Prostate gland (tissue), 2 donors: Measurements from ENCODE around the gene KCNH2. TPM values are rescaled to one million over a fixed set of nuclear protein-coding genes. Genes with fewer than 3 reads are reported as not detected.
A peak's percentile ranks its signal among the peaks of the same experiment; 100 is the strongest.

Experiments
- DNase-seq: peaks from one replicate; pipeline ENCODE4 v3.0.0-alpha.2; 2019; ENCODE audit warnings: low spot score
- H3K27ac ChIP-seq, 2 donors: fragments of 200-600 bp; sonication (generic); 2 replicates each; pipeline ENCODE4 v1.5.1; 2017 to 2019
- H3K27me3 ChIP-seq: fragments of 200-600 bp; sonication (generic); replicated peaks from 2 replicates; pipeline ENCODE4 v1.5.1; 2019; ENCODE audit not compliant: insufficient read depth
- H3K36me3 ChIP-seq, 2 donors: fragments of 200-600 bp; sonication (generic); 1 replicate in 1 of 2; 2 replicates in 1 of 2; pipeline versions ENCODE4 v1.5.1 to v1.8.1; 2017 to 2019
- H3K4me1 ChIP-seq: fragments of 200-600 bp; sonication (generic); replicated peaks from 2 replicates; pipeline ENCODE4 v1.5.1; 2019
- H3K4me3 ChIP-seq, 2 donors: fragments of 200-600 bp; sonication (generic); 2 replicates each; pipeline ENCODE4 v1.5.1; 2017 to 2019
- H3K9me3 ChIP-seq: fragments of 200-600 bp; sonication (generic); 2 replicates; pipeline ENCODE4 v1.5.1; 2017
- POLR2A ChIP-seq: fragments of 450-650 bp; IDR thresholded peaks from one replicate; pipeline ENCODE4 v1.6.1; 2016; ENCODE audit warnings: antibody characterized with exemption, mild to moderate bottlenecking
- POLR2AphosphoS5 ChIP-seq: sonication (generic); formaldehyde crosslinking; IDR thresholded peaks from one replicate; pipeline ENCODE4 v1.6.1; 2017; ENCODE audit warnings: antibody characterized with exemption
- WGBS: methylation state at CpG from one replicate; pipeline ENCODE4 v1.1.5; 2018; 5-methylcytosine and 5-hydroxymethylcytosine counted together
- intact Hi-C: fragments of 100-400 bp; cut with DNase I; formaldehyde crosslinking; loops from one replicate; pipeline ENCODE4 v1.14.2; 2022
- total RNA-seq, 2 donors: library from RNA; depleted of rRNA; stranded (reverse); fragments of >200 nt; gene quantifications; one replicate each; pipeline ENCODE4 v1.1.0, GENCODE V29; 2016
- TF ChIP-seq, protein P1 (sequence below), 4 experiments: fragments of 200-600 bp in 2 of 4; fragments of 450-650 bp in 2 of 4; sonication (generic) in 2 of 4; IDR thresholded peaks; 1 replicate in 3 of 4; 2 replicates in 1 of 4; pipeline ENCODE4 v1.5.1; 2016 to 2019; ENCODE audit warnings: antibody characterized with exemption in 4 of 4, mild to moderate bottlenecking in 2 of 4, moderate library complexity in 2 of 4

KCNH2 gene
- total RNA-seq, 2 donors from 2014 or later, result 10.1 to 184 TPM

DNA sequence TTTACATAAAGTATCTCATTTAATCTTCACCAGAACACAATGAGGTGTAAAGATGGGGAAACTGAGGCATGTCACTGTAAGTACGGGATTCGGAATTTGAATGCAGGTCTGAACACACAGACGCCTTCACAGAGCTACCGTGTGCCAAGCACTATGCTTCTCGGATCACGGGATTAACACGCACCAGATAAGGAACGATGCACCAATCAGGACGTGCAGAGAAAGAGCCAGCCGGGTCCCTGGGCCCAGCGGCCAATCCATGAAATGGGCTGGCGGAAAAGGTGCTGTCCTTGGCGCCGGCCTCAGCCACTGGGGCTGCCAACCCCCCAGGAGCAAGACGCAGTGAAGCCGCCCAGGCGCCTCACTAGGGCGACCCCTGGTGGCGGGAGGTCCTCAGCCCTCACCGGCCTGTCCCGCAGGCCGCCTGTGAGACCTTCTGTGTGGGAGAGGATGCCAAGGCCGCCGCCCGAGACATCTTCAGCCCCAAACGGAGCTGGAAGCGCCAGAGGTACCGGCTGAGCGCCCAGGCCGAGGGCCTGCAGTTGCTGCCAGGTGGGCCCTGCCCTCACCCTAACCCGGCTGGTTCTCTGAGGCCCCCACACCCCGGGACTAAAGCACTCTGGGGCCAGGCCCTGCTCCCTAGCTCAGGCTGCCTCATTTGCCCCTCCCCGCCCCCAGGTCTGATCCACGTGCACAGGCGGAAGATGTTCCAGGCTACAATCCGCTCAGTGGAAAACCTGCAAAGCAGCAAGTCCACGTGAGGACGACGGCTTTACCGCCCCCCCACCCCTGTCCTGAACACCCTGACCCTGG is 30.6 kb upstream of the KCNH2 start:
- peaks cover 6% of the 10 kb centered on the region for H3K27me3 ChIP-seq
- DNase-seq, result no peak
- H3K4me1 ChIP-seq, result no peaks in the 10 kb centered on the region
- no peaks in the 10 kb centered on the region for H3K36me3 ChIP-seq
- 56% methylated on average over 40 of the region's 40 CpGs for WGBS
- H3K27ac ChIP-seq, result no peak overlapping the region
- intact Hi-C loops, result no loop called here
- H3K9me3 ChIP-seq, result no peaks in the 10 kb centered on the region
- TF ChIP-seq, protein P1, sequence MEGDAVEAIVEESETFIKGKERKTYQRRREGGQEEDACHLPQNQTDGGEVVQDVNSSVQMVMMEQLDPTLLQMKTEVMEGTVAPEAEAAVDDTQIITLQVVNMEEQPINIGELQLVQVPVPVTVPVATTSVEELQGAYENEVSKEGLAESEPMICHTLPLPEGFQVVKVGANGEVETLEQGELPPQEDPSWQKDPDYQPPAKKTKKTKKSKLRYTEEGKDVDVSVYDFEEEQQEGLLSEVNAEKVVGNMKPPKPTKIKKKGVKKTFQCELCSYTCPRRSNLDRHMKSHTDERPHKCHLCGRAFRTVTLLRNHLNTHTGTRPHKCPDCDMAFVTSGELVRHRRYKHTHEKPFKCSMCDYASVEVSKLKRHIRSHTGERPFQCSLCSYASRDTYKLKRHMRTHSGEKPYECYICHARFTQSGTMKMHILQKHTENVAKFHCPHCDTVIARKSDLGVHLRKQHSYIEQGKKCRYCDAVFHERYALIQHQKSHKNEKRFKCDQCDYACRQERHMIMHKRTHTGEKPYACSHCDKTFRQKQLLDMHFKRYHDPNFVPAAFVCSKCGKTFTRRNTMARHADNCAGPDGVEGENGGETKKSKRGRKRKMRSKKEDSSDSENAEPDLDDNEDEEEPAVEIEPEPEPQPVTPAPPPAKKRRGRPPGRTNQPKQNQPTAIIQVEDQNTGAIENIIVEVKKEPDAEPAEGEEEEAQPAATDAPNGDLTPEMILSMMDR (IDR thresholded peaks at IDR 0.05), result peak in 3 of 4 experiments; percentile 32 to 47 (median 42)
- TF ChIP-seq POLR2A (no peak), POLR2AphosphoS5 (no peak)
- no peak overlapping the region for H3K4me3 ChIP-seq

DNA sequence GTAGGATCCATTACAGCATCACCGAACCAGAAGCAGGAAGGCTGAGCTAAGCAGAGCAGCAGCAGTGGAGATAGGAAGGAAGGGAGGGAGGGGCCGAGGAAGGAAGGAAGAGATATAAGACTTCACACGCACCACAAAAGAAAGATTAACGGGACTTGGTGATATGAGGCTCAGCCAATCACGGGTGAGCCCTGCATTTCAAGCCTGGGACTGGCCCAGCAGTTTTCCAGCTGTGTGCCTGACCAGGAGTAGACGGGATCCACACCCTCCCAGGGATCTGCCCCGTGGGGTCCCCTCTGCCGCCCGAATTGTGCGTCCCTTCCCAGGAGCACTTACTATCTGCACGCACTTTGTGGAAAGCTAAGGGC is 30.0 kb upstream of the KCNH2 start:
- H3K27ac ChIP-seq, result no peak overlapping the region
- 57% methylated on average over 11 of the region's 11 CpGs for WGBS
- no peak overlapping the region for H3K4me3 ChIP-seq
- no peaks in the 10 kb centered on the region for H3K9me3 ChIP-seq
- intact Hi-C loops, result no loop called here
- H3K27me3 ChIP-seq, result peaks cover 6% of the 10 kb centered on the region
- TF ChIP-seq, protein P1 (IDR thresholded peaks at IDR 0.05), result no peak
- TF ChIP-seq POLR2A (no peak), POLR2AphosphoS5 (no peak)
- DNase-seq, result no peak
- no peaks in the 10 kb centered on the region for H3K36me3 ChIP-seq
- H3K4me1 ChIP-seq, result no peaks in the 10 kb centered on the region

DNA sequence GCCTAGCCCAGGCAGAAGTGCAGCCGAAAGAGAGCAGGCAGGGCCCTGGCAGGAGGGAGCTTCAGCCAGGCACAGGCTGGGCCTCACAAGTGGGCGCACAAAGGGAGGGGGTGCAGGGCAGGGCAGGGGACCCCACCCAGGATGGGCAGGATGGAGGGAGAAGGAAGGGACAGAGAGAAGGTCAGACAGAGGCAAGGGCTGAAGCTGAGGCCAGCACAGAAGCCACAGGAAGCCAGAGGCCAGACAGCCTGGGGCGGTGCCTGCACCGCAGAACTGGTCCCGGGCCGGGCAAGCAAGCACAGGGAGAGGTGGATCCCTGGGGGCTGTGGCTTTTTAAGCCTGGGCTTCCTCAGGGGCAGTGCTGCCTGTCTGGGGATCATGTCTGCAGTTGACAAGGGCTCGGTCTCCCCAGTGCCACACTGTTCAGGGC is 29.4 kb upstream of the KCNH2 start:
- intact Hi-C loops, result no loop called here
- Histone ChIP-seq H3K4me3 (no peak overlapping the region), H3K9me3 (no peaks in the 10 kb centered on the region), H3K27ac (no peak overlapping the region), H3K27me3 (peaks cover 6% of the 10 kb centered on the region), H3K36me3 (no peaks in the 10 kb centered on the region), H3K4me1 (no peaks in the 10 kb centered on the region)
- TF ChIP-seq, protein P1 (IDR thresholded peaks at IDR 0.05), result no peak
- TF ChIP-seq POLR2AphosphoS5 (no peak), POLR2A (no peak)
- WGBS, result 92% methylated on average over 7 of the region's 7 CpGs
- no peak for DNase-seq

DNA sequence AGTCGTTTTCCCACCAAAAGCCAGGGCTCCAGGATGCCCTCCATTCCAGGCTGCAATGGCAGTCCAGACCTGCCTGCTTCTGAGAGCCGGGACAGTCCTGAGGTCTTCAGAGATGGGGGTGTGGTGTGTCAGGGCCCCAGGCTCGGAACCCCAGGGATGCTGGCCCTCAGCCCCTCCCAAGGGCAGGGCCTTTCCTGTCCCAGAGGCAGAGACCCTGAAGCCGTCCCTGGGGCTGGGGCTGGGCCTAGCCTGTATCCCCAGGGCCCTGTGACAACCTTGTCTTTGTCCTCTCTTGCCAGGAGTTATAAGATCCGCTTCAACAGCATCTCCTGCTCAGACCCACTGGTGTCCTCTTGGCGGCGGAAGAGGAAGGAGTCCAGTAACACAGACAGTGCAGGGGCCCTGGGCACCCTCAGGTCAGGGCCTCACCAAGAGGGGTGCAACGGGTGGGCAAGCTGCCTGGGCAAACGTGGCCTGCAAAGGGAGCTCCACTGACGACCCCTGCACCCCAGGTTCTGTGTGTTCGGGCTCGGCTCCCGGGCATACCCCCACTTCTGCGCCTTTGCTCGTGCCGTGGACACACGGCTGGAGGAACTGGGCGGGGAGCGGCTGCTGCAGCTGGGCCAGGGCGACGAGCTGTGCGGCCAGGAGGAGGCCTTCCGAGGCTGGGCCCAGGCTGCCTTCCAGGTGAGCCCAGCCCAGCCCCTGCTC is 28.6 kb upstream of the KCNH2 start:
- H3K9me3 ChIP-seq, result no peaks in the 10 kb centered on the region
- no peak for DNase-seq
- no peak overlapping the region for H3K27ac ChIP-seq
- H3K27me3 ChIP-seq, result peaks cover 6% of the 10 kb centered on the region
- WGBS, result 87% methylated on average over 23 of the region's 23 CpGs
- H3K4me1 ChIP-seq, result no peaks in the 10 kb centered on the region
- intact Hi-C loops, result no loop called here
- TF ChIP-seq POLR2A, result no peak
- TF ChIP-seq, protein P1 (IDR thresholded peaks at IDR 0.05), result no peak
- TF ChIP-seq POLR2AphosphoS5, result no peak
- no peak overlapping the region for H3K4me3 ChIP-seq
- H3K36me3 ChIP-seq, result no peaks in the 10 kb centered on the region
